GM18858 (cell line): ENCODE data around the gene UBP1.
A peak's percentile ranks its signal among the peaks of the same experiment; 100 is the strongest.
"Not testable (repeated sequence)": the region's sequence is repeated elsewhere in the genome, so short reads cannot be mapped to it uniquely, and the experiment has no call there.

Experiments used
- ATAC-seq: cut with Tn5 transposase; IDR thresholded peaks from one replicate; pipeline ENCODE4 v1.9.1; 2021; ENCODE audit not compliant: unreplicated experiment

The UBP1 gene

GRCh38 chr3:33437556-33438283, 2.5 kb downstream of the UBP1 start:
- ATAC-seq: no peak

- no peak for ATAC-seq
These were observed 6.4 kb downstream of the UBP1 start for GRCh38 chr3:33433843-33434242.

GRCh38 chr3:33430571-33430970, 9.6 kb downstream of the UBP1 start:
- no peak for ATAC-seq

- no peak for ATAC-seq
These were observed 10.1 kb downstream of the UBP1 start for GRCh38 chr3:33430061-33430460.

- ATAC-seq: not testable (repeated sequence)
These were observed 10.9 kb downstream of the UBP1 start for GRCh38 chr3:33429306-33429705.

- no peak for ATAC-seq
These were observed 11.5 kb downstream of the UBP1 start for GRCh38 chr3:33428734-33429133.

- no peak for ATAC-seq
These were observed 13.4 kb downstream of the UBP1 start for GRCh38 chr3:33426630-33427317.

- no peak for ATAC-seq
These were observed 14.1 kb downstream of the UBP1 start for GRCh38 chr3:33426068-33426467.

GRCh38 chr3:33425453-33425852, 14.8 kb downstream of the UBP1 start:
- ATAC-seq: no peak

GRCh38 chr3:33424606-33425452, 15.4 kb downstream of the UBP1 start:
- no peak for ATAC-seq

- no peak for ATAC-seq
These were observed 19.2 kb downstream of the UBP1 start for GRCh38 chr3:33420966-33421365.

GRCh38 chr3:33419948-33420347, 20.3 kb downstream of the UBP1 start:
- ATAC-seq: peak; percentile 60

- no peak for ATAC-seq
These were observed 23.0 kb downstream of the UBP1 start for GRCh38 chr3:33417066-33417673.

- ATAC-seq: not testable (repeated sequence)
These were observed 29.4 kb downstream of the UBP1 start for GRCh38 chr3:33410816-33411215.

- no peak for ATAC-seq
These were observed 36.4 kb downstream of the UBP1 start for GRCh38 chr3:33403756-33404155.

- no peak for ATAC-seq
These were observed 37.3 kb downstream of the UBP1 start for GRCh38 chr3:33402936-33403335.

- no peak for ATAC-seq
These were observed 38.4 kb downstream of the UBP1 start for GRCh38 chr3:33401781-33402180.

GRCh38 chr3:33398410-33398809, 41.8 kb downstream of the UBP1 start:
- no peak for ATAC-seq

- ATAC-seq: no peak
These were observed 44.3 kb downstream of the UBP1 start for GRCh38 chr3:33395900-33396299.

GRCh38 chr3:33394403-33395054, 45.7 kb downstream of the UBP1 start:
- no peak for ATAC-seq

GRCh38 chr3:33392703-33393125, 47.5 kb downstream of the UBP1 start:
- ATAC-seq: no peak
